ENCODE measurements around the gene TNFSF8. TPM values are rescaled to one million over a fixed set of nuclear protein-coding genes. Genes with fewer than 3 reads are reported as not detected.

TNFSF8 gene
- polyA plus RNA-seq, 1 donor from 2014 or later: not detected

DNA sequence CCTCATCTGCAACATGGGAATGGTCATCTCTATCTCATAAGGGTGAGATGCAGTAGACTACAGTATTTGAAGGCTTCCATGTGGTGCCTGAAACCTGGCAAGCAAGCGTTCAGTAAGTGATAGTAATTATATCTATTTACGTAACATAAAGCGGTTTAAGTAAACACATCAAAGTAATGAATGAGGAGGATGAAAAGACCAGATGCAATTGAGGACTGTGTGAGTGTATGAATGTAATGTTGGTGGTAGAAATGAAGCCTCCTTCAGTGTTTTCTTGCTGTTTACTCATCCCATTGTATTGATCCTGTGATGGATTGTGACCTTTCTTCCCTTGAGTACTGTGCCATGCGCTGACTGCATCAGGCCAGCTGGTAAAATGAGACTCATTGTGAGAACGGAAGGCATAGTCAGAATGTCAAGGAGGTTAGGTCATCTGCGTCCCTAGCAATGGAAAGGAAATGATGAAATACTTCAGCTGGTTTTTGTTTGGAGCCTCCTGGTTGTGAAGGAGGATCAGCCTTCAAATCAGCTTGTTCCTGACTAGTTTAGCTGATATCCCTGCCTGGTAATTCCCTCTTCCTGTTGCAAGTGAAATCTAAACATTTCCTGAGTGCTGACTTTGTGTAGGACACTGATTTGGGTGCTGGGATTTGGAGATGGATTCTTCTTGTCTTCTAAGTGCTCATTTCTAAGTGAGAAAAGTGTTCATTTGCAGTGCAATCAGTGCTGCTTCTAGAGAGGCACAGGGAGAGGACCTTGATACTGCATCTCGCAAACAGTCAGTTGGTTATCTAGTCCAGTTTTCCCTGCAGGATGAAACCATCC is 35.6 kb downstream of the TNFSF8 start:
- Histone ChIP-seq H3K9ac (ENCODE audit: low read length) (no peak overlapping the region), H3K79me2 (replicated peaks; ENCODE audit: insufficient read depth, low read length) (no peaks in the 10 kb centered on the region), H3K9me3 (ENCODE audit: low read length) (no peaks in the 10 kb centered on the region), H3K4me2 (ENCODE audit: low read length) (no peak overlapping the region), H3K36me3 (ENCODE audit: insufficient read depth, low read length) (no peaks in the 10 kb centered on the region), H3K4me3 (ENCODE audit: low read length) (no peak overlapping the region), H3K27me3 (ENCODE audit: insufficient read depth, low read depth, low read length) (no peaks in the 10 kb centered on the region), H2AFZ (ENCODE audit: low read depth, low read length) (no peak overlapping the region), H3F3A (ENCODE audit: insufficient read depth, low read length, poor library complexity, severe bottlenecking) (no peaks in the 10 kb centered on the region), H4K20me1 (ENCODE audit: insufficient read depth) (no peaks in the 10 kb centered on the region), H3K9me2 (ENCODE audit: insufficient read depth, low read length) (no peaks in the 10 kb centered on the region), H3K27ac (ENCODE audit: low read length) (no peak overlapping the region)
- TF ChIP-seq EP300 (conservative IDR thresholded peaks at IDR 0.05; ENCODE audit: poor library complexity, severe bottlenecking): no peak
- no peak for TF ChIP-seq MXI1 (conservative IDR thresholded peaks at IDR 0.05; ENCODE audit: poor library complexity, severe bottlenecking)
- no peak for TF ChIP-seq RAD21 (conservative IDR thresholded peaks at IDR 0.05)
- no peak for TF ChIP-seq TAF1 (IDR thresholded peaks at IDR 0.05; ENCODE audit: low read depth)
- no peak for TF ChIP-seq EZH2 (IDR thresholded peaks at IDR 0.05; ENCODE audit: borderline replicate concordance, insufficient read depth, low read length, poor library complexity, severe bottlenecking)
- TF ChIP-seq, protein P1, sequence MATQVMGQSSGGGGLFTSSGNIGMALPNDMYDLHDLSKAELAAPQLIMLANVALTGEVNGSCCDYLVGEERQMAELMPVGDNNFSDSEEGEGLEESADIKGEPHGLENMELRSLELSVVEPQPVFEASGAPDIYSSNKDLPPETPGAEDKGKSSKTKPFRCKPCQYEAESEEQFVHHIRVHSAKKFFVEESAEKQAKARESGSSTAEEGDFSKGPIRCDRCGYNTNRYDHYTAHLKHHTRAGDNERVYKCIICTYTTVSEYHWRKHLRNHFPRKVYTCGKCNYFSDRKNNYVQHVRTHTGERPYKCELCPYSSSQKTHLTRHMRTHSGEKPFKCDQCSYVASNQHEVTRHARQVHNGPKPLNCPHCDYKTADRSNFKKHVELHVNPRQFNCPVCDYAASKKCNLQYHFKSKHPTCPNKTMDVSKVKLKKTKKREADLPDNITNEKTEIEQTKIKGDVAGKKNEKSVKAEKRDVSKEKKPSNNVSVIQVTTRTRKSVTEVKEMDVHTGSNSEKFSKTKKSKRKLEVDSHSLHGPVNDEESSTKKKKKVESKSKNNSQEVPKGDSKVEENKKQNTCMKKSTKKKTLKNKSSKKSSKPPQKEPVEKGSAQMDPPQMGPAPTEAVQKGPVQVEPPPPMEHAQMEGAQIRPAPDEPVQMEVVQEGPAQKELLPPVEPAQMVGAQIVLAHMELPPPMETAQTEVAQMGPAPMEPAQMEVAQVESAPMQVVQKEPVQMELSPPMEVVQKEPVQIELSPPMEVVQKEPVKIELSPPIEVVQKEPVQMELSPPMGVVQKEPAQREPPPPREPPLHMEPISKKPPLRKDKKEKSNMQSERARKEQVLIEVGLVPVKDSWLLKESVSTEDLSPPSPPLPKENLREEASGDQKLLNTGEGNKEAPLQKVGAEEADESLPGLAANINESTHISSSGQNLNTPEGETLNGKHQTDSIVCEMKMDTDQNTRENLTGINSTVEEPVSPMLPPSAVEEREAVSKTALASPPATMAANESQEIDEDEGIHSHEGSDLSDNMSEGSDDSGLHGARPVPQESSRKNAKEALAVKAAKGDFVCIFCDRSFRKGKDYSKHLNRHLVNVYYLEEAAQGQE (IDR thresholded peaks at IDR 0.05; ENCODE audit: borderline replicate concordance): no peak
- TF ChIP-seq, protein P2, sequence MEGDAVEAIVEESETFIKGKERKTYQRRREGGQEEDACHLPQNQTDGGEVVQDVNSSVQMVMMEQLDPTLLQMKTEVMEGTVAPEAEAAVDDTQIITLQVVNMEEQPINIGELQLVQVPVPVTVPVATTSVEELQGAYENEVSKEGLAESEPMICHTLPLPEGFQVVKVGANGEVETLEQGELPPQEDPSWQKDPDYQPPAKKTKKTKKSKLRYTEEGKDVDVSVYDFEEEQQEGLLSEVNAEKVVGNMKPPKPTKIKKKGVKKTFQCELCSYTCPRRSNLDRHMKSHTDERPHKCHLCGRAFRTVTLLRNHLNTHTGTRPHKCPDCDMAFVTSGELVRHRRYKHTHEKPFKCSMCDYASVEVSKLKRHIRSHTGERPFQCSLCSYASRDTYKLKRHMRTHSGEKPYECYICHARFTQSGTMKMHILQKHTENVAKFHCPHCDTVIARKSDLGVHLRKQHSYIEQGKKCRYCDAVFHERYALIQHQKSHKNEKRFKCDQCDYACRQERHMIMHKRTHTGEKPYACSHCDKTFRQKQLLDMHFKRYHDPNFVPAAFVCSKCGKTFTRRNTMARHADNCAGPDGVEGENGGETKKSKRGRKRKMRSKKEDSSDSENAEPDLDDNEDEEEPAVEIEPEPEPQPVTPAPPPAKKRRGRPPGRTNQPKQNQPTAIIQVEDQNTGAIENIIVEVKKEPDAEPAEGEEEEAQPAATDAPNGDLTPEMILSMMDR (IDR thresholded peaks at IDR 0.05; ENCODE audit: poor library complexity, severe bottlenecking): no peak
- no peak for TF ChIP-seq SMC3 (conservative IDR thresholded peaks at IDR 0.05; ENCODE audit: poor library complexity)
- TF ChIP-seq POLR2AphosphoS5 (IDR thresholded peaks at IDR 0.05): no peak

DNA sequence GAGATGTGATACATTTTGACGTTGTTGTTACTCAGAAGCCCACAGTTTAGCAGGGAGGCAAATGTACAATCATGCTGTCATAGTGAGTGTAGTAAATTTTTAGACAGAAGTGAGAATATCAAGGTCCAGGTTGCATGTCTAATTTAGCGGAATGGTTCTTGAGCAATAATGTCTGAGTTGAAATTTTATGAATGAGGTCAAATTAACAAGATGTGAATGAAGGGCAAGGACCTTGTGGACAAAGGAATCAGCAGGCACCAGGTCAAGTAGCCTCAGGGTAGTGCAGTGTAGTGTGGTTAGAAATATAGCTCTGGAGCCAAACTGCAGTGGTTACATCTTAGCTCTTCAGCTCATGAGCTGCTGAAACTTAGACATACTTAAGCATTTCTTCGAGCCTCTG is 36.2 kb downstream of the TNFSF8 start:
- Histone ChIP-seq H3K27ac (ENCODE audit: low read length) (no peak overlapping the region), H2AFZ (ENCODE audit: low read depth, low read length) (no peak overlapping the region), H3K4me2 (ENCODE audit: low read length) (no peak overlapping the region)

More for the DNA sequence above, 36.2 kb downstream of the TNFSF8 start:
- Histone ChIP-seq H3K9me3 (ENCODE audit: low read length) (no peaks in the 10 kb centered on the region), H3K36me3 (ENCODE audit: insufficient read depth, low read length) (no peaks in the 10 kb centered on the region), H3K79me2 (replicated peaks; ENCODE audit: insufficient read depth, low read length) (no peaks in the 10 kb centered on the region), H4K20me1 (ENCODE audit: insufficient read depth) (no peaks in the 10 kb centered on the region), H3K9me2 (ENCODE audit: insufficient read depth, low read length) (no peaks in the 10 kb centered on the region), H3K4me3 (ENCODE audit: low read length) (no peak overlapping the region), H3F3A (ENCODE audit: insufficient read depth, low read length, poor library complexity, severe bottlenecking) (no peaks in the 10 kb centered on the region), H3K27me3 (ENCODE audit: insufficient read depth, low read depth, low read length) (no peaks in the 10 kb centered on the region), H3K9ac (ENCODE audit: low read length) (no peak overlapping the region)
- TF ChIP-seq EZH2 (IDR thresholded peaks at IDR 0.05; ENCODE audit: borderline replicate concordance, insufficient read depth, low read length, poor library complexity, severe bottlenecking): no peak
- TF ChIP-seq, protein P1 (IDR thresholded peaks at IDR 0.05; ENCODE audit: borderline replicate concordance): no peak
- TF ChIP-seq, protein P2 (IDR thresholded peaks at IDR 0.05; ENCODE audit: poor library complexity, severe bottlenecking): no peak
- no peak for TF ChIP-seq POLR2AphosphoS5 (IDR thresholded peaks at IDR 0.05)
- no peak for TF ChIP-seq MXI1 (conservative IDR thresholded peaks at IDR 0.05; ENCODE audit: poor library complexity, severe bottlenecking)
- no peak for TF ChIP-seq TAF1 (IDR thresholded peaks at IDR 0.05; ENCODE audit: low read depth)
- no peak for TF ChIP-seq SMC3 (conservative IDR thresholded peaks at IDR 0.05; ENCODE audit: poor library complexity)
- no peak for TF ChIP-seq EP300 (conservative IDR thresholded peaks at IDR 0.05; ENCODE audit: poor library complexity, severe bottlenecking)
- no peak for TF ChIP-seq RAD21 (conservative IDR thresholded peaks at IDR 0.05)

Data from neural cell (in vitro differentiated cells).